Measurements from ENCODE around the gene PINLYP.

The PINLYP gene

GRCh38 chr19:43623889-43624670, 48.5 kb downstream of the PINLYP start:
- Histone ChIP-seq H3K27me3 (replicated peaks; ENCODE audit: control insufficient read depth, insufficient read depth, low read length) (no peaks in the 10 kb centered on the region), H3K36me3 (ENCODE audit: control insufficient read depth, insufficient read depth, low read length) (no peaks in the 10 kb centered on the region), H3K4me3 (replicated peaks; ENCODE audit: low read depth, low read length) (no peak overlapping the region)
- no peak for TF ChIP-seq CTCF (IDR thresholded peaks at IDR 0.05; ENCODE audit: insufficient read depth, low read length, poor library complexity, severe bottlenecking)
- DNase-seq (ENCODE audit: extremely low read depth, insufficient read length) = no peak

GRCh38 chr19:43624933-43625332, 49.3 kb downstream of the PINLYP start:
- H3K4me3 ChIP-seq (replicated peaks; ENCODE audit: low read depth, low read length) = no peak overlapping the region
- DNase-seq (ENCODE audit: extremely low read depth, insufficient read length) = peak; percentile 66
- no peaks in the 10 kb centered on the region for H3K27me3 ChIP-seq (replicated peaks; ENCODE audit: control insufficient read depth, insufficient read depth, low read length)
- H3K36me3 ChIP-seq (ENCODE audit: control insufficient read depth, insufficient read depth, low read length) = no peaks in the 10 kb centered on the region
- TF ChIP-seq CTCF (IDR thresholded peaks at IDR 0.05; ENCODE audit: insufficient read depth, low read length, poor library complexity, severe bottlenecking) = peak; percentile 55

GRCh38 chr19:43625918-43626579, 50.4 kb downstream of the PINLYP start:
- no peak overlapping the region for H3K4me3 ChIP-seq (replicated peaks; ENCODE audit: low read depth, low read length)
- no peak for DNase-seq (ENCODE audit: extremely low read depth, insufficient read length)

GRCh38 chr19:43626838-43627237, 51.2 kb downstream of the PINLYP start:
- Histone ChIP-seq H3K36me3 (ENCODE audit: control insufficient read depth, insufficient read depth, low read length) (no peaks in the 10 kb centered on the region), H3K27me3 (replicated peaks; ENCODE audit: control insufficient read depth, insufficient read depth, low read length) (no peaks in the 10 kb centered on the region), H3K4me3 (replicated peaks; ENCODE audit: low read depth, low read length) (no peak overlapping the region)
- DNase-seq (ENCODE audit: extremely low read depth, insufficient read length) = no peak
- TF ChIP-seq CTCF (IDR thresholded peaks at IDR 0.05; ENCODE audit: insufficient read depth, low read length, poor library complexity, severe bottlenecking) = no peak

More at GRCh38 chr19:43625918-43626579, 50.4 kb downstream of the PINLYP start:
- TF ChIP-seq CTCF (IDR thresholded peaks at IDR 0.05; ENCODE audit: insufficient read depth, low read length, poor library complexity, severe bottlenecking) = no peak
- no peaks in the 10 kb centered on the region for H3K36me3 ChIP-seq (ENCODE audit: control insufficient read depth, insufficient read depth, low read length)
- no peaks in the 10 kb centered on the region for H3K27me3 ChIP-seq (replicated peaks; ENCODE audit: control insufficient read depth, insufficient read depth, low read length)

GRCh38 chr19:43628646-43629326, 53.2 kb downstream of the PINLYP start:
- Histone ChIP-seq H3K36me3 (ENCODE audit: control insufficient read depth, insufficient read depth, low read length) (no peaks in the 10 kb centered on the region), H3K4me3 (replicated peaks; ENCODE audit: low read depth, low read length) (no peak overlapping the region), H3K27me3 (replicated peaks; ENCODE audit: control insufficient read depth, insufficient read depth, low read length) (no peaks in the 10 kb centered on the region)
- no peak for TF ChIP-seq CTCF (IDR thresholded peaks at IDR 0.05; ENCODE audit: insufficient read depth, low read length, poor library complexity, severe bottlenecking)
- no peak for DNase-seq (ENCODE audit: extremely low read depth, insufficient read length)

Data from GM06990 (cell line).